ENCODE measurements around the gene TPST1.
"Not testable (repeated sequence)": the region's sequence is repeated elsewhere in the genome, so short reads cannot be mapped to it uniquely, and the experiment has no call there.

Gene TPST1

DNA sequence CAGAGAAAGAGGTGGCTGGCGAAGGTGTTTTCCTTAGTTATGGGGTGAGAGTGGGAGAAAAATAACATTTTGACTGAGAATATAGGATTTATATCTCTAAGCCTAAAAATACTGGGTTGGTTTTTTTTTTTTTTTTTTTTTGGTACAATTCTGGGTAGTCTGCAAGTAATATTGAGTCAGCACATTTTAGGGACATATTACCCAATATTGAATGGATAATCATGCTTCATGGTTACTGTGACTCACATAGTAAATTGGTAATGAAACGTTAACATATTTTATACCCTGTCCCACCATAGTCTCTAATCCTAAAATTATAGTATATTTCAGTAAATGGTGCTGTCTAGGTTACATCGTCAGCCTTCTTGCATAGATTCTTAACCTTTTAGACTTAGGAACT lies 91.4 kb downstream of the TPST1 start:
- no peak for DNase-seq

DNA sequence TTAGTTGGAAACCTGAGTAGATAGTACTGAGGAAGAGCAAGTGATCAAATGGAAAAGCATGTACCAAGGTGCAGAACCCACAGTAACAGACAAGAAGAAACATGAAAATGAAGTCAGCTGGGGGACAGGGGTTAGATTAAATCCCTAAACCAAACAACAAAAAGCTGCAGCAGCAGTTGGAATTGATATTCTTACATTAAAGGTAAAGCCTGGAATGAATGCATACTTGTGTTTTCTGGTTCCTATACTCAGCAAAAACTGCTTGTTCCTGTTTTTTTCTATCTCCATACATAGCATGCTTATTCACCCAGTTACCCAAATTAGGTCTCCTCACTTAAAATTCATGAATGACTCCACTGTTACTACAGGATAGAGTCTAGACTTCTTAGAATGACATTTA lies 92.4 kb downstream of the TPST1 start:
- DNase-seq, result no peak

DNA sequence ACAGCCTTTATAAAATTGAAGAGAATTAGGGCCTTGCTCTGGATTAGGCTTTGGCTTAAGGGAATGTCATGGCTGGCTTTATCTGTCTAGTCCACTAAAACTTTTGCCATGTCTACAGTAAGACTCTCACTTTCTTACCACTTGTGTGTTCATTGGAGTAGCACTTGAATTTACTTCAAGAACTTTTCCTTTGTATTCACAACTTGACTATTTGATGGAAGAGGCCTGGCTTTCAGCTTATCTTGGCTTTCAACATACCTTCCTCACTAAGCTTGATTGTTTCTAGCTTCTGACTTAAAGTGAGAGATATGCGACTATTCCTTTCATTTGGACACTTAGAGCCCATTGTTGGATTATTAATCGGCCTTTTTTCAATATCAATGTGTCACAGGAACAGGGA lies 96.1 kb downstream of the TPST1 start:
- DNase-seq, result no peak

GRCh38 chr7:66301737-66302136 lies 96.6 kb downstream of the TPST1 start:
- DNase-seq, result no peak

DNA sequence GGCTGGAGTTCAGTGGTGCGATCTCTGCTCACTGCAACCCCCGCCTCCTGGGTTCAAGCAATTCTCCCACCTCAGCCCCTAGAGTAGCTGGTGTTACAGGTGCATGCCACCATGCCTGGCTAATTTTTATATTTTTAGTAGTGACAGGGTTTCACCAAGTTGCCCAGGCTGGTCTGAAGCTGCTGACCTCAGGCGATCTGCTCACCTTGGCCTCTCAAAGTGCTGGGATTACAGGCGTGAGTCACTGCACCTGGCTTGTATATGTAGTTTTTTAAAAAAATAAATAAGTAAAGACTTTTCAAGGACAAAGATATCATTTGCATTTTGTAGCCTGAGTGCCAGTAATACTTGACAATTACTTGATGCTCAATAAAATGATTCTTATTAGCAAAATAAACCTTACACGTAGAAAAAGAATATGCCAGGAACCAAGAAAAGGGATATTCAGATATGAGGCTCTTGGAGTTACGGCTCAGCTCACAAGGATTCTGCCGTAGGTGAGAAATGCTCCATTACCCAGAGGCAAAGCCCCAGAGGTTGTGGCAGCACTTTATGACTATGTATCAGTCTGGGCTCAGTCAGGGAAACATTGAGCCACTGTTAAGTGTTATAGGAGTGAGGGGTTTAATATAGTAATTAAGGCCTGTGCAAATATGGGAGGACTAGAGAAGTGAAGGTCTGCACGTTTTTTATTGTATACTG lies 98.5 kb downstream of the TPST1 start:
- DNase-seq, result no peak

- DNase-seq, result no peak
Observed at GRCh38 chr7:66304536-66304935, 99.4 kb downstream of the TPST1 start.

DNA sequence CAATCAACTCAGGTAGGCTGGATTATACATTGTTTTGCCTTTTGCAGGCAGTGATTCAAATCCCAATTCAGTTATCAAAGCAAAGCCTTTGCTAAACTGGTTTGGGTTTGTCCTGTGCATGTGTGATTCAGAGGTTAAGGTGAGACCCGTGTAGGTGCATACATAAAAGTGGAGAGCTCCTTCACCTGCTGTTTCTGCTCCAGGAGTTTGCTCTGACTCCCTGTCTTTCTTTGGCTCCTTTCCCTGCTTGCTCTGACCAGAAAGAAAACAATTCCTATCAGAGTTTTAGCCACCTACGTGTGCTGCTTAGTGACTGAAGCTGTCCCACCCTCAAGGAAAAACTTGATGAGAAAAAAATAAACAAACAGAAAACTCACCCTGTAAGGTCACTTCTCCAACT lies 101.1 kb downstream of the TPST1 start:
- DNase-seq, result no peak

DNA sequence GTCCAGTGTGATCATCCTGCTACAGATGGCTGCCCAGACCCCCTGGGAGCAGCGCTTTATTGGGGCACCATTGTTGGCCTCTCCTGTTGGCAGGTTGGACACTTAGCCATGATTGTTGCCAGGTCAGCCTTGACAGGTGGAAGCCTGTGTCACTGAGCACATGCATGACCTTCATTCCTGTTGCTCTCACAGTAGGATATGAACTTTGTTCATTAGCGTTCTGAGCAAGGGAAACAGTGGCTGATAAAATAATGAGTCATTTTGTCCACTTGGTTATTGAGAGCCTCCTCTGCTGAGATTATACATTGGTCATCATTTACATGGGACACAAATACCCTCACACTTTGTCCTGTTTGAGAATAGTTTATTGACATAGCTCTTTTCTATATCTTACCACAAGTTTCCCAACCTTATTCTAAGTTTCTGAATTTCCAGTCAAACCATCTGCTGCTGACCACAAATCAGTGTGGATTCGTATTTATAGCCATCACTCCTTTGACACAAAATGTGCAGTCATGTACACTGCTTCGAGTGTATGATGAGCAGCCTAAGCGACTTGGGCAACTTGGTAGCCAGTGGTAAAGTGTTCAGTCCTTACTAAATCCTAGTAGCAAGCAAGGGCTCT lies 102.6 kb downstream of the TPST1 start:
- no peak for DNase-seq

GRCh38 chr7:66308411-66308810 lies 103.3 kb downstream of the TPST1 start:
- no peak for DNase-seq

DNA sequence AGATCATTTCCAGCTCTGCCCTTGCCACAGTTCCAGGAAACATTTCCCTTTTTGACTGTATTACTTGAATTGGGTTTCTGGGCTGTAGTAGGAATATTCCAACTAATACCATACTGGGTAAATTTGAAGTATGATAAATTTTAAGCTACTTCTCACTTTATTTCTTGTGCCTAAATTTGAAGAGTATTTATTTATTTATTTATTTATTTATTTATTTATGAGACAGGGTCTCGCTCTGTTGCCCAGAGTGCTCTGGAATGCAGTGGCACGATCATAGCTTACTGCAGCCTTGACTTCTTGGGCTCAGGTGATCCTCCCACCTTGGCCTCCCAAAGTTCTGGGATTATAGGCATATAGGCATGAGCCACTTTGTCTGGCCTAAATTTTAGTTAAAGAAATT lies 105.5 kb downstream of the TPST1 start:
- DNase-seq, result no peak

DNA sequence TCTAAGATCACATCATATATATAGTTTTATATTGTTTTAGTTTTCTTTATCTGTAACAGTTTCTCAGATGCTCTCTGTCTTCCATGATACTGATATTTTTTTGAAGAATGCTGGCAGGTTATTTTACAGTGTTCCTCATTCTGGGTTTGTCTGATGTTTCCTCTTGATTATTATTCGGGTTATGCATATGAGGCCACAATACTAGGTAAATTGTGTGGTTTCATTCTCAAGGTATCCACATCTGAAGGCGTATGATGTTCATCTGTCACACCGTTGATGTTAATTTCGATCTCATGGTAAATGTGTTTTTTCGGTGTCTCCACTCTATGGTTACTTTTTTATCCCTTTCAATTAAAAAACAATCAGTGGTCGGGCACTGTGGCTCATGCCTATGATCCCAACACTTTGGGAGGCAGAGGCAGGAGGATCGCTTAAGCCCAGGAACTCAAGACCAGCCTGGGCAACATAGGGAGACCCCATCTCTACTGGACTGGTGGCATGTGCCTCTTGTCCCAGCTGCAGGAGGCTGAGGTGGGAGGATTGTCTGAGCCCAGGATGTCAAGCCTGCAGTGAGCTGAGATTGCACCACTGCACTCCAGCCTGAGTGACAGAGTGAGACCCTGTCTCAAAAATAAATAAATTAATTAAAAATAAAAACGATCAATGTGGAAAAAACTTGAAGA lies 108.9 kb downstream of the TPST1 start:
- no peak for DNase-seq

DNA sequence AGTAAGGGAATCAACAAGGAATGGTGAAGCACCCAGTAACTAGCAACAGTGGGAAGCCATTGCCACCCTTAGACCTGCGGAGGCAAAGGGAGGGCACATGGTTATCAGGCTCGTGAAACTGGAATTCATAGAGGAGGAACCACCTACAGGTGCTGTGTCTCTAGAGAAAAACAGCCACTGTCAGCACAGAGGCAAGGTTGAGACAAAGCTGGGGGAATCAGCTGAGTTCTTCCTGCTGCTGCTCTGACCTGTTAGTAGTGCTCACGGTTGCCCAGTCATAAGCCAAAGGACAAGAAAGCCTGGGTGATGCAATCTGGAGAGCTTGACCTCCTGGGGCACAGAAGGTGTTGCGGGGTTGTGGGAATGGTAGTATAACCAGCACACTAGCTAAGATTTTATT lies 110.1 kb downstream of the TPST1 start:
- no peak for DNase-seq

- DNase-seq, result no peak
Observed at GRCh38 chr7:66319407-66319979, 114.4 kb downstream of the TPST1 start.

- DNase-seq, result no peak
Observed at GRCh38 chr7:66321283-66321682, 116.1 kb downstream of the TPST1 start.

DNA sequence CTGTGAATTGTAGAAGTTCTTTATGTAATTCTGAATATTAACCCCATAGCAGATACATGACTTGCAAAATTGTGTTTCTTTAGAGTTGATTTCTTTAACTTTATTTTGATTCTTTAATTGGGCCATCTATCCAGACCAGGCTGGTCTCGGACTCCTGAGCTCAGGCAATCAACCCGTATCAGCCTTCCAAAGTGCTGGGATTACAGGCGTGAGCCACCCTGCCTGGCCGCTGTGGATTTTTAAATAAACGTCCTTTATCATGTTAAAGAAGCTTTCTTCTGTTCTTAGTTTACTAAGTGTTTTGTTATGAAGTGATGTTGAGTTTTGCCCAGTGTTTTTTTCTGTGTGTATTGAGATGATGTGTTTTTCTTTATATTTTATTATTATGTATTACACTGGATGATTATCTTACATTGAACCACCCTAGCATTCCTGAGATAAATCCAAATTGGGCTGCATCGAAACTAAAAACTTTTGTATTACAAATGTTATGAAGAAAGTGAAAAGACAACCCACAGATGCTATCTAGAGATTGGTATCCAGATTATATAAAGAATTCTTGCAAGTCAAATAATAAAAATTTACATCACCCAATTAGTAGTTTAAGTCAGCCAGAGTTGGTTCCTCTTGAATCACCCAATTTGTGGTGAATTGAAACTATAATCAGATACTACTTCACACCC lies 118.1 kb downstream of the TPST1 start:
- DNase-seq, result no peak

DNA sequence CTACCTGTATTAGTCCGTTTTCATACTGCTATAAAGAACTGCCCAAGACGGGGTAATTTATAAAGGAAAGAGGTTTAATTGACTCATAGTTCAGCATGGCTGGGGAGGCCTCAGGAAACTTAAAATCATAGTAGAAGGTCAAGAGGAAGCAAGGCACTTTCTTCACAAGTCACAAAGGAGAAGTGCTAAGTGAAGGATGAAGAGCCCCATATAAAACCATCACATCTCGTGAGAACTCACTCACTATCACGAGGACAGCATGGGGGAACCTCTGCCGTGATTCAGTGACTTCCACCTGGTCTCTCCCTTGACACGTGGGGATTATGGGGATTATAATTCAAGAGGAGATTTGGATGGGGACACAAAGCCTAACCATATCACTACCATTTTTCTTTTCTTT lies 119.9 kb downstream of the TPST1 start:
- not testable (repeated sequence) for DNase-seq

- DNase-seq, result no peak
Observed at GRCh38 chr7:66326501-66327215, 121.5 kb downstream of the TPST1 start.

DNA sequence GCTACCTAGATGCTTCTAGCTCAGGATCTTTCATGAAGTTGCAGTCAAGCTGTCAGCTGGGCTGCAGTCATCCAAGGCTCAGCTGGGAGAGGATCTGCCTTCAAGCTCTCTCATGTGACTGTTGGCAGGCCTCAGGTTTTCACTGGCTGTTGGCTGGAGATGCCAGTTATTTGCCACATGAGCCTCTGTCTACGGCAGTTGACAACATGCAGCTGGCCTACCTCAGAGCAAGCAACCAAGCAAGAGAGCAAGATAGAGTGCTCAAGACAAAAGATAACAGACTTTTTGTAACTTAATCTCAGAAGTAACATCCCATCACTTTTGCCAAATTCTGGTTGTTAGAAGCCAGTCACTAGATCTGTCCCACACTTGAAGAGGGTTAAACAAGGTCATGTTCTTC lies 125.8 kb downstream of the TPST1 start:
- peak; percentile 26 for DNase-seq

DNA sequence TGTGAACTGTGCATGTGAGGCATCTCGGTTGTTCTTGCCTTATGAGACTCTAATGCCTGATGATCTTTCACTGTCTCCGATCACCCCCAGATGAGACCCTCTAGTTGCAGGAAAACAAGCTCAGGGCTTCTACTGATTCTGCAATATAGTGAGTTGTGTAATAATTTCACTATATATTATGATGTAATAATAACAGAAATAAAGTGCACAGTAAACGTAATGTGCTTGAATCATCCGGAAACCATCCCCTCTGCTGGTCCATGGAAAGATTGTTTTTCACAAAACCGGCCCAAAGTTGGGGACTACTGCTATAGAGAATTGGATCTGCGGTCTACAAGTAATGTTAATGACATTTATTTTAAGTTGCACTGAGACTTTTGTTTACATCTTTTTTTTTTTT lies 126.7 kb downstream of the TPST1 start:
- DNase-seq, result no peak

DNA sequence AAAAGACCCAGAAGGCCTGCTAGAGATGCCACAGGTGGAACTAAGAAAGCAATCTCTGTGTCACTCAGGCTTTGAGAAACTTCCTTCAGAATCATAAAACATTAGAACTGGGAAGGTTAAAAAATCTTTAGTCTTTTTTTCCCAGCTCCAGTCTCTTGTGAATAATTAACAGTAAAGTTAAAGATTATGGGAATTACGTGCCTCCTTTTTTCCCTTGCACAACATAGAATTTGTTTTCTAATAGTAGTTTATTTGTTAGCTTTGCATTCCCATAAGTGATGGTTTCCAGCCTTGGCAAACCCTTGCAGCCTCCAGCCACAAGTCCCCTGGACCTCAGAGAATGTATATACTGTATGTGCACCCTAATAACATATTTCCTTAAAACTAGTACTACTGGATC lies 128.3 kb downstream of the TPST1 start:
- DNase-seq, result no peak

DNA sequence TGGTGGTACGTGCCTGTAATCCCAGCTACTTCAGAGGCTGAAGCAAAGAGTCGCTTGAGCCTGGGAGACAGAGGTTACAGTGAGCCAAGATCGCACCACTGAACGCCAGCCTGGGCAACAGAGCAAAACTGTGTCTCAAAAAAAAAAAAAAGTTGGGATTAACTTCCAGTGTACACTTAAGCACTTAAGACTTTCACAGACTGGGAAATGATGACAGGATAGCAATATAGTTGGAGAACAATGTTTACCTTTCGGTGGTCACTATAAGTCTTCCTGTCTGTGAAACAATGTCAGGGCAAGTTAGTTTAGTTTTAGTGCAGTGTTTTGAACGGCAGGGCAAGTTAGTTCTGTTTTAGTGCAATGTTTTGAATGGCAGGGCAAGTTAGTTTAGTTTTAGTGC lies 130.2 kb downstream of the TPST1 start:
- DNase-seq, result no peak

DNA sequence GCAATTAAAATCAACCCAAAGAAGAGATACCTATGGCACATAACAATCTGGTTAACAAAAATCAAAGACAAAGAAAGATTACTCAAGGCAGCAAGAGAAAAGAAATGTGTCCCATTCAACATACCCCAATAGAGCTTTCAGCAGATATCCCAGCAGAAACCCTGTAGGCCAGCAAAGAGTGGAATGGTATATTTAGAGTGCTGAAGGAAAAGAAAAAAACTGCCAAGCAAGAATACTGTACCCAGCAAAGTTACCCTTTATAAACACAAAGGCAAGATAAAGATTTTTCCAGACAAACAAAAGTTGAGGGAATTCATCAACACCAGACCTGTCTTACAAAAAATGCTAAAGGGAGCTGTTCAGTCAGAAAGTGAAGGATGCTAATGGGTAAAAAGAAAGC lies 131.6 kb downstream of the TPST1 start:
- DNase-seq, result no peak

DNA sequence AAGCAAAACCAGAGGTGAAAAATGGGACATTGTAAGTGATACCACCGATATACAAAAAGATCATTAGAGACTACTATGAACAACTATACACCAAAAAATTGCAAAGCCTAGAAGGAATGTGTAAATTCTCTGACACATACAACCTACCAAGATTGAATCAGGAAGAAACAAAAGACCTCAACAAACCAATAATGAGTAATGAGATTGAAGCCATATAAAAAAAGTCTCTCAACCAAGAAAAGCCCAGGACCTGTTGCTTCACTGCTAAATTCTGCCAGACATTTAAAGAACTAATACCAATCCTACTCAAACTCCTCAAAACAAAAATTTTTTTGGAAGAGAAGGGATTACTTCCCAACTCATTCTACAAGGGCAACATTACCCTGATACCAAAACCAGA lies 134.0 kb downstream of the TPST1 start:
- no peak for DNase-seq
